ENCODE data around the gene SGSM2. TPM values are rescaled to one million over a fixed set of nuclear protein-coding genes. Genes with fewer than 3 reads are reported as not detected.

Gene SGSM2
- total and polyA plus RNA-seq, 2 of the 13 experiments (the other 11 are each of a cell fraction or from before 2014, with no cell fraction given) = 30.4 to 51.3 TPM

DNA sequence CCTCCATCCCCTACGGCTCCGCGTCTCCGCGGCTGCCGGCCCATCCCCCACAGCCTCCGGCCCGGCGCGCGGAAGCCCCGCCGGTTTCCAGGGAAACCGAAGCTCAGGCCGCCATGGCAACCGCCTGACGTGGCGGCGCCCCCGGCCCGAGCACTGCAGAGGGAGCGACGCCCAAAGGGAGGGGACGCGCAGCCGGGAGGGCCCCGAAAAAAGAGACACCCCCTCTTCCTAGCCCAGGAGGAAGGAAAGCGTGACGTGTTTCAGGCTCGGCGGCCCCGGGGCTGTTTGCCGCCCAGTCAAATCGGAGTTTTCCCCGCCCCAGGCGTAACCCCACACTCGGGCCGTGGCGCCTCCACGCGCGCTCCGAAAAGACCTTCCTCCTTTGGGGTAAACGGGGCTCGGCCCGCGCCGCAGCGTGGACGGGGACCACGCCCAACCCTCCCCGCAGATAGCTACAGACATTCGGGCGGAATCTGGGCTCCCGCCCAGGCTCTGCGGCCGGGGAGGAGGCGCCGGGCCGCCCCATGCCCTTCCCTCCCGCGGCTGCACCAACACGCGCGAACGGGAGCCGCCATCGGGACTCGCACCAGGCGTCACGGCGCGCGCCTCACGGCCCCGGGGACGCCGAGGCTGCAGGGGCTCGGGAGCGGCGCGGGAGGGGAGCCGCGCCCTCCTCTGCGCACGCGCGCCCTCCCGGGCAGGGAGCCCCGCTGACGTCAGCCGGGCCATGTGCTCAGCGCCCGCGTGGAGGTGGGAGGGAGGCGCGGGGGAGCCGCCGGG is 56.1 kb downstream of the SGSM2 start (continued):
- TF ChIP-seq ZNF335 (CRISPR knock-in tag; IDR thresholded peaks at IDR 0.05) = no peak
- TF ChIP-seq, protein P1, sequence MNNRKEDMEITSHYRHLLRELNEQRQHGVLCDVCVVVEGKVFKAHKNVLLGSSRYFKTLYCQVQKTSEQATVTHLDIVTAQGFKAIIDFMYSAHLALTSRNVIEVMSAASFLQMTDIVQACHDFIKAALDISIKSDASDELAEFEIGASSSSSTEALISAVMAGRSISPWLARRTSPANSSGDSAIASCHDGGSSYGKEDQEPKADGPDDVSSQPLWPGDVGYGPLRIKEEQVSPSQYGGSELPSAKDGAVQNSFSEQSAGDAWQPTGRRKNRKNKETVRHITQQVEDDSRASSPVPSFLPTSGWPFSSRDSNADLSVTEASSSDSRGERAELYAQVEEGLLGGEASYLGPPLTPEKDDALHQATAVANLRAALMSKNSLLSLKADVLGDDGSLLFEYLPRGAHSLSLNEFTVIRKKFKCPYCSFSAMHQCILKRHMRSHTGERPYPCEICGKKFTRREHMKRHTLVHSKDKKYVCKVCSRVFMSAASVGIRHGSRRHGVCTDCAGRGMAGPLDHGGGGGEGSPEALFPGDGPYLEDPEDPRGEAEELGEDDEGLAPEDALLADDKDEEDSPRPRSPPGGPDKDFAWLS (CRISPR knock-in tag; IDR thresholded peaks at IDR 0.05; ENCODE audit: borderline replicate concordance) = no peak
- TF ChIP-seq TCF12 (IDR thresholded peaks at IDR 0.05) = no peak
- 0 out of 2 replicates have a peak, but pooled peaks have one; percentile 6 for TF ChIP-seq TCF12 (CRISPR knock-in tag; IDR thresholded peaks at IDR 0.05)
- TF ChIP-seq, protein P2, sequence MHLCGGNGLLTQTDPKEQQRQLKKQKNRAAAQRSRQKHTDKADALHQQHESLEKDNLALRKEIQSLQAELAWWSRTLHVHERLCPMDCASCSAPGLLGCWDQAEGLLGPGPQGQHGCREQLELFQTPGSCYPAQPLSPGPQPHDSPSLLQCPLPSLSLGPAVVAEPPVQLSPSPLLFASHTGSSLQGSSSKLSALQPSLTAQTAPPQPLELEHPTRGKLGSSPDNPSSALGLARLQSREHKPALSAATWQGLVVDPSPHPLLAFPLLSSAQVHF (CRISPR knock-in tag; IDR thresholded peaks at IDR 0.05) = no peak
- TF ChIP-seq, protein P3, sequence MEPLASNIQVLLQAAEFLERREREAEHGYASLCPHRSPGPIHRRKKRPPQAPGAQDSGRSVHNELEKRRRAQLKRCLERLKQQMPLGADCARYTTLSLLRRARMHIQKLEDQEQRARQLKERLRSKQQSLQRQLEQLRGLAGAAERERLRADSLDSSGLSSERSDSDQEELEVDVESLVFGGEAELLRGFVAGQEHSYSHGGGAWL (CRISPR knock-in tag; IDR thresholded peaks at IDR 0.05) = no peak
- no peak for TF ChIP-seq SETDB1 (CRISPR knock-in tag; IDR thresholded peaks at IDR 0.05; ENCODE audit: borderline replicate concordance)
- TF ChIP-seq TEAD2 (CRISPR knock-in tag; IDR thresholded peaks at IDR 0.05) = no peak
- TF ChIP-seq ZNF468 (CRISPR knock-in tag; IDR thresholded peaks at IDR 0.05) = no peak
- no peak for TF ChIP-seq ZNF292 (CRISPR knock-in tag; IDR thresholded peaks at IDR 0.05; ENCODE audit: borderline replicate concordance, low read depth)
- TF ChIP-seq BCL6 (CRISPR knock-in tag; IDR thresholded peaks at IDR 0.05) = no peak
- TF ChIP-seq, protein P4, sequence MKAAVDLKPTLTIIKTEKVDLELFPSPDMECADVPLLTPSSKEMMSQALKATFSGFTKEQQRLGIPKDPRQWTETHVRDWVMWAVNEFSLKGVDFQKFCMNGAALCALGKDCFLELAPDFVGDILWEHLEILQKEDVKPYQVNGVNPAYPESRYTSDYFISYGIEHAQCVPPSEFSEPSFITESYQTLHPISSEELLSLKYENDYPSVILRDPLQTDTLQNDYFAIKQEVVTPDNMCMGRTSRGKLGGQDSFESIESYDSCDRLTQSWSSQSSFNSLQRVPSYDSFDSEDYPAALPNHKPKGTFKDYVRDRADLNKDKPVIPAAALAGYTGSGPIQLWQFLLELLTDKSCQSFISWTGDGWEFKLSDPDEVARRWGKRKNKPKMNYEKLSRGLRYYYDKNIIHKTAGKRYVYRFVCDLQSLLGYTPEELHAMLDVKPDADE (CRISPR knock-in tag; IDR thresholded peaks at IDR 0.05) = no peak
- no peak for TF ChIP-seq ARHGAP35 (CRISPR knock-in tag; IDR thresholded peaks at IDR 0.05; ENCODE audit: borderline replicate concordance)
- no peak for TF ChIP-seq ZNF644 (CRISPR knock-in tag; IDR thresholded peaks at IDR 0.05; ENCODE audit: low read depth)
- TF ChIP-seq KMT2B (CRISPR knock-in tag; IDR thresholded peaks at IDR 0.05) = no peak
- TF ChIP-seq ZNF180 (CRISPR knock-in tag; IDR thresholded peaks at IDR 0.05; ENCODE audit: borderline replicate concordance, low read depth) = no peak
- TF ChIP-seq KLF9 (CRISPR knock-in tag; IDR thresholded peaks at IDR 0.05; ENCODE audit: low read depth) = no peak
- no peak for TF ChIP-seq NFYC (CRISPR knock-in tag; IDR thresholded peaks at IDR 0.05)
- TF ChIP-seq IKZF1 (IDR thresholded peaks at IDR 0.05) = no peak
- TF ChIP-seq, protein P5, sequence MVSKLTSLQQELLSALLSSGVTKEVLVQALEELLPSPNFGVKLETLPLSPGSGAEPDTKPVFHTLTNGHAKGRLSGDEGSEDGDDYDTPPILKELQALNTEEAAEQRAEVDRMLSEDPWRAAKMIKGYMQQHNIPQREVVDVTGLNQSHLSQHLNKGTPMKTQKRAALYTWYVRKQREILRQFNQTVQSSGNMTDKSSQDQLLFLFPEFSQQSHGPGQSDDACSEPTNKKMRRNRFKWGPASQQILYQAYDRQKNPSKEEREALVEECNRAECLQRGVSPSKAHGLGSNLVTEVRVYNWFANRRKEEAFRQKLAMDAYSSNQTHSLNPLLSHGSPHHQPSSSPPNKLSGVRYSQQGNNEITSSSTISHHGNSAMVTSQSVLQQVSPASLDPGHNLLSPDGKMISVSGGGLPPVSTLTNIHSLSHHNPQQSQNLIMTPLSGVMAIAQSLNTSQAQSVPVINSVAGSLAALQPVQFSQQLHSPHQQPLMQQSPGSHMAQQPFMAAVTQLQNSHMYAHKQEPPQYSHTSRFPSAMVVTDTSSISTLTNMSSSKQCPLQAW (CRISPR knock-in tag; IDR thresholded peaks at IDR 0.05) = no peak
- TF ChIP-seq ZBTB8A (CRISPR knock-in tag; IDR thresholded peaks at IDR 0.05; ENCODE audit: borderline replicate concordance, low read depth) = no peak

Data from HepG2 (cell line).